ENCODE results near the gene HPN.
"Not testable (repeated sequence)": the region's sequence is repeated elsewhere in the genome, so short reads cannot be mapped to it uniquely, and the experiment has no call there.

Gene HPN

DNA sequence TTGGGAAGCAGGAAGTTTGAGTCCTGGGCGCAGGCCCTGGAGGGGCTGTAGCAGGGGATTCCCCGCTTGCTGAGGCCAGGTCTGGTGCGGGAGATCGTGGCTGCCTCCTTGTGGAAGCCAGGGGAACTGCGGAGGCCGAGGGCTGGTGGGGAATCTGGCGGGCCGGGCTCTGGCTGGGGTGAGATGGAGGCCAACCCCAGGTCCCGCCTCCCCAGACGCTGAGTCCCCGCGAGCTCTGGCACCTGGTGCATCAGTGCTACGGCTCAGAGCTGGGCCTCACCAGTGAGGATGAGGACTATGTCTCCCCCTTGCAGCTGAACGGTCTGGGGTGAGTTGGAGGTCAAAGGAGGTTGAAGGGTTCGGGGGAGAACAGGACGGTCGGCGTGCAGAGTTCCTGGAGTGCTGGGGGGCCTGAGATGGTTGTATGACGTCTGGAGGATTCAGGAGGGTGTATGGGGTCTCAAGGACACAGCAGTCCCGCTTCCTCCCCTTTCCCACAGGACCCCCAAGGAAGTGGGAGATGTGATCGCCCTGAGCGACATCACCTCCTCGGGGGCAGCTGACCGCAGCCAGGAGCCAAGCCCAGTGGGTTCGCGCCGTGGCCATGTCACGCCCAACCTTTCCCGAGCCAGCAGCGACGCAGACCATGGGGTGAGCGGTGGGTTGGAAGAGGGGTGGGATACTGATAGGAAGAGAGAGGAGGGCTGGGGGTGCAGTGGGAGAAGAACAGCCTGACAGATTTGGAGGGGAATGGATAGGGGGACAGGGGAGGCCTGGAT lies 28.3 kb upstream of the HPN start:
- H3K27me3 ChIP-seq = no peaks in the 10 kb centered on the region
- H3K9ac ChIP-seq = peak overlapping the region; percentile 49 to 76 (median 70); a peak in 20 of 22 replicates
- TF ChIP-seq Cebpa-rat (IDR thresholded peaks at IDR 0.05) = no peak
- peak overlapping the region in 4 of 10 experiments; percentile 22 to 54 (median 48); a peak in 6 of 20 replicates for H3K4me3 ChIP-seq
- peak overlapping the region; percentile 71 to 99 (median 91) for H3K4me2 ChIP-seq
- peaks cover 78 to 100% (median 91%) of the 10 kb centered on the region in 10 experiments for H3K4me1 ChIP-seq
- peaks cover 86 to 99% (median 93%) of the 10 kb centered on the region in 11 experiments for H3K36me3 ChIP-seq
- H4K20me1 ChIP-seq = peaks cover 0 to 91% (median 39%) of the 10 kb centered on the region in 11 experiments; a peak in 20 of 22 replicates
- peak overlapping the region in 10 of 11 experiments; percentile 58 to 83 (median 78); a peak in 19 of 22 replicates for H3K27ac ChIP-seq
- no peaks in the 10 kb centered on the region for H3K9me3 ChIP-seq (replicated peaks in 1 of 11)

DNA sequence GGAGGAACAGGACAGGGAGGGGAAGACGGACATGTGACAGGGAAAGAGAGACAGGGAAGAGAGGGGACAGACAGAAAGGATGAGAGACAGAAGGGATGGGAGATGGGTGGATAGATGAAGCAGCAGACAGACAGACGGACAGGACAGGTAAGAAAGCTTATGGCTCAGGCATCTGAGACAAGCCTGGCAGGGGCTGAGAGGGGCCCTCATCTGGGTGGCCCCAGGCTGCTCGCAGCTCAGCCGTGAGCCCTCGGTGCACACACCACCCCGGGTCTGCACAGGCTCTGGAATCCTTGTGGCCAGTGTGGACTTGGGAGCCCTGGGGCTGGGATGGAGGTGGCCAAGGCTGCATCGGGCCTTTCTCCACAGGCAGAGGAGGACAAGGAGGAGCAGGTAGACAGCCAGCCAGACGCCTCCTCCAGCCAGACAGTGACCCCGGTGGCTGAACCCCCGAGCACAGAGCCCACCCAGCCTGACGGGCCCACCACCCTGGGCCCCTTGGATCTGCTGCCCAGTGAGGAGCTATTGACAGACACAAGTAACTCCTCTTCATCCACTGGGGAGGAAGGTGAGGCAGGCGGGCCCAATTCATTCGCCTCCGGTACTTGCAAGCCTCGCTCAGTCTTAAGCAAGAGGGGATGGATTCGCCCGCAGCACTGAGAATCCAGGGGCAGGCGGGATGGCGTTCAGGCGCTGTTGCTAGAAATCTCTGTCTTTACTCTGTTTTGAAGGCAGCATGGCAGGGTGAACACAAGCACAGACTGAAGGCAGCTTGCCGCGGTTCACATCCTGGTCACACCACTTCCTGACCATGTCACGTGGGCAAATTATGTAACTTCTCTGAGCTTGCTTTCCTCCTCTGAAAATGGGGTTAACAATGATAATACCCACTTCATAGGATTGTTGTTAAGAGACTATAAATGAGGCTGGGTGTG lies 27.4 kb upstream of the HPN start:
- Histone ChIP-seq H3K27ac (peak overlapping the region; percentile 13 to 83 (median 78); a peak in 21 of 22 replicates), H3K4me3 (peak overlapping the region in 6 of 10 experiments; percentile 4 to 54 (median 40); a peak in 10 of 20 replicates), H4K20me1 (peaks cover 0 to 91% (median 32%) of the 10 kb centered on the region in 11 experiments; a peak in 18 of 22 replicates), H3K9ac (peak overlapping the region; percentile 49 to 76 (median 70); a peak in 21 of 22 replicates), H3K27me3 (no peaks in the 10 kb centered on the region), H3K4me2 (peak overlapping the region; percentile 71 to 99 (median 91)), H3K36me3 (peaks cover 87 to 99% (median 93%) of the 10 kb centered on the region in 11 experiments), H3K9me3 (replicated peaks in 1 of 11) (no peaks in the 10 kb centered on the region), H3K4me1 (peaks cover 78 to 100% (median 94%) of the 10 kb centered on the region in 10 experiments)
- TF ChIP-seq Cebpa-rat (IDR thresholded peaks at IDR 0.05) = peak in 2 of 11 experiments; percentile 7 to 19; a peak in 2 of 22 replicates

GRCh38 chr19:35014774-35015173 lies 26.7 kb upstream of the HPN start:
- Histone ChIP-seq H3K4me2 (peak overlapping the region; percentile 71 to 99 (median 91)), H3K4me1 (peaks cover 76 to 98% (median 90%) of the 10 kb centered on the region in 10 experiments), H4K20me1 (peaks cover 0 to 91% (median 26%) of the 10 kb centered on the region in 11 experiments; a peak in 17 of 22 replicates), H3K9ac (peak overlapping the region in 9 of 11 experiments; percentile 49 to 76 (median 70); a peak in 12 of 22 replicates), H3K36me3 (peaks cover 87 to 99% (median 93%) of the 10 kb centered on the region in 11 experiments), H3K4me3 (peak overlapping the region in 1 of 10 experiments; percentile 54; a peak in 1 of 20 replicates), H3K27ac (peak overlapping the region; percentile 13 to 83 (median 78); a peak in 19 of 22 replicates)
- H3K27me3 ChIP-seq; H3K9me3 ChIP-seq (replicated peaks in 1 of 11): not testable (repeated sequence)

DNA sequence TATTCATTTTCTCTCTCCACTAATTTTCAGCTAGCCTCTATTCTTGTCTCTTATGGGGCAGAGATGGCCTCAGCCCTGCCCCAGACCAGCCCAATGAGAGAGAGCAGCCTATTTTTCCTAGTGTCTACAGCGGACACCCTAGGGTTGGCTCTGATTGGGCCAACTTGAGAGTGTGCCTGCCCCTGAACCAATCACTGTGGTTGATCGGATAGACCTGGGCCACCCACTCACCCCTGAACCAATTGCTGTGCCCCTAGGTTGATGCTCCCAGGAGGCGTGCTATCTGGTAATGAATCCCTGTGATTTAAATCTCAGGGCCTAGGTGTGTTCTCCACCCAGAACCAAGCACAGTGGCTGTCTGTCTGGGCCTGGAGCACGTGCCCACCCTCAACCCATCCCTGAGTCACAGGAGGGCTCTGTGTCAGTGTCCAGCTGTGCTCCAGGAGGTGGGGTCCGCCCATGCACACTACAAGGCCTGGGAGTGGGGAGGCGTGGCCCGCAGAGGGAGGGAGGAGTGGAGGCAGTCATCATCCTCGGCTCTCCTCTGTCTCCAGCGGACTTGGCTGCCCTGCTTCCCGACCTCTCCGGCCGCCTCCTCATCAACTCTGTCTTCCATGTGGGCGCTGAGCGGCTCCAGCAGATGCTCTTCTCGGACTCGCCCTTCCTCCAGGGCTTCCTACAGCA lies 26.1 kb upstream of the HPN start:
- Histone ChIP-seq H3K27ac (peak overlapping the region; percentile 1 to 83 (median 78); a peak in 18 of 22 replicates), H3K36me3 (peaks cover 87 to 99% (median 93%) of the 10 kb centered on the region in 11 experiments), H3K4me2 (peak overlapping the region in 9 of 11 experiments; percentile 66 to 99 (median 92); a peak in 17 of 22 replicates), H3K9ac (peak overlapping the region in 7 of 11 experiments; percentile 2 to 72 (median 18); a peak in 7 of 22 replicates), H3K27me3 (no peaks in the 10 kb centered on the region), H4K20me1 (peaks cover 0 to 91% (median 20%) of the 10 kb centered on the region in 11 experiments; a peak in 17 of 22 replicates), H3K9me3 (replicated peaks in 1 of 11) (no peaks in the 10 kb centered on the region), H3K4me1 (peaks cover 70 to 92% (median 83%) of the 10 kb centered on the region in 10 experiments), H3K4me3 (peak overlapping the region in 1 of 10 experiments; percentile 31; a peak in 2 of 20 replicates)
- no peak for TF ChIP-seq Cebpa-rat (IDR thresholded peaks at IDR 0.05)

DNA sequence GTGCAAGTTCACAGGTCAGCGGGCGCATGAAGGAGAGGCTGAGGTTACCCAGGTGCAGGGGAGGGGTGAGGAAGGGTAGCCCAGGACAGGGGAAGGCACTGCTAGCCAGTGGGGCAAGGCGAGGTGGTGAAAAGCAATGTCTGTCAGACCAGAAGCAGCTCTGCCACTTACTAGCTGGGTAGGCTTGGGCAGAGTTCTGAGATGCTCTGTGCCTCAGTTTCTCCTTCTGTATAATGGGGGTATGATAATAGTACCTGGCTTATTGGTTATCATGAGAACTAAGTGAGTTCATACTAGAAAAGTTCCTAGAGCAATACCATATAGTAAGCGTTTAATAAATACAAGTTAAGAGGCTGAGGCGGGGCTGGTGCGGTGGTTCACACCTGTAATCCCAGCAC lies 25.6 kb upstream of the HPN start:
- Histone ChIP-seq H3K27ac (peak overlapping the region in 9 of 11 experiments; percentile 26 to 83 (median 78); a peak in 14 of 22 replicates), H3K4me2 (peak overlapping the region in 9 of 11 experiments; percentile 66 to 99 (median 92); a peak in 19 of 22 replicates), H3K36me3 (peaks cover 87 to 99% (median 93%) of the 10 kb centered on the region in 11 experiments), H4K20me1 (peaks cover 0 to 91% (median 16%) of the 10 kb centered on the region in 11 experiments; a peak in 15 of 22 replicates), H3K9me3 (replicated peaks in 1 of 11) (no peaks in the 10 kb centered on the region), H3K4me3 (peak overlapping the region in 1 of 10 experiments; percentile 31; a peak in 2 of 20 replicates), H3K4me1 (peaks cover 64 to 86% (median 78%) of the 10 kb centered on the region in 10 experiments), H3K9ac (peak overlapping the region in 6 of 11 experiments; percentile 2 to 72 (median 16); a peak in 5 of 22 replicates), H3K27me3 (no peaks in the 10 kb centered on the region)
- TF ChIP-seq Cebpa-rat (IDR thresholded peaks at IDR 0.05) = no peak

DNA sequence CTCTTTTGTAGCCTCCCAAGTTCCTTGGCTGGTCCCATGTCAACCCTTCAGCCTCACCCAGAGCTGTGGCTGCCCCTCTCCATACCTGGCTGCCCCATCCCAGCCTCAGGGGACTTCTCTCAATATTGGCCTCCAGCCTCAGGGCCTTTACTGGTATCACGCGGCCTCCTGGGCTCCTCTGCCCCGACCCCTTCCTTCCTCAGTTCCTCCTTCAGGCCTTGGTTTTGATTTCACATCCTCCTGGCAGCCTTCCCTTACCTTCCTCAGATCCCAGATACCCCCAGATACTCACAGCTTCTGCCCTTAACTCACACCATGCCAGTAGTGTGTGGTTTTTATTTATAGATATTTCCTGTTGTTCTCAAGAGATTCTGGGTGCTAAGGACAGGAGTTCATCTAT lies 24.0 kb upstream of the HPN start:
- H4K20me1 ChIP-seq = peaks cover 0 to 91% (median 13%) of the 10 kb centered on the region in 11 experiments; a peak in 11 of 22 replicates

GRCh38 chr19:35018379-35018778 lies 23.1 kb upstream of the HPN start:
- TF ChIP-seq Cebpa-rat (IDR thresholded peaks at IDR 0.05) = no peak
- Histone ChIP-seq H3K27me3 (no peaks in the 10 kb centered on the region), H3K36me3 (peaks cover 87 to 100% (median 96%) of the 10 kb centered on the region in 11 experiments), H4K20me1 (peaks cover 0 to 86% (median 16%) of the 10 kb centered on the region in 11 experiments; a peak in 15 of 22 replicates), H3K9me3 (replicated peaks in 1 of 11) (no peaks in the 10 kb centered on the region), H3K4me2 (peak overlapping the region in 6 of 11 experiments; percentile 90 to 99 (median 93); a peak in 10 of 22 replicates), H3K9ac (peak overlapping the region in 4 of 11 experiments; percentile 28 to 60 (median 56); a peak in 6 of 22 replicates), H3K27ac (peak overlapping the region in 8 of 11 experiments; percentile 4 to 83 (median 66); a peak in 12 of 22 replicates), H3K4me1 (peaks cover 40 to 75% (median 56%) of the 10 kb centered on the region in 10 experiments), H3K4me3 (no peak overlapping the region)

More for the DNA sequence above, 24.0 kb upstream of the HPN start:
- Histone ChIP-seq H3K36me3 (peaks cover 87 to 99% (median 93%) of the 10 kb centered on the region in 11 experiments), H3K27ac (peak overlapping the region; percentile 40 to 83 (median 63); a peak in 19 of 22 replicates), H3K4me3 (peak overlapping the region in 4 of 10 experiments; percentile 14 to 49 (median 31); a peak in 5 of 20 replicates), H3K27me3 (no peaks in the 10 kb centered on the region), H3K9me3 (replicated peaks in 1 of 11) (no peaks in the 10 kb centered on the region), H3K9ac (peak overlapping the region; percentile 10 to 69 (median 50); a peak in 18 of 22 replicates), H3K4me1 (peaks cover 49 to 77% (median 62%) of the 10 kb centered on the region in 10 experiments), H3K4me2 (peak overlapping the region; percentile 46 to 99 (median 90))
- no peak for TF ChIP-seq Cebpa-rat (IDR thresholded peaks at IDR 0.05)

Data from BLaER1 treated with 17β-estradiol and CSF1 and Interleukin-3, amounts not matched to agents 10 nM and 100 nM (cell line).